ENCODE data around the gene DCUN1D2. TPM values are rescaled to one million over a fixed set of nuclear protein-coding genes. Genes with fewer than 3 reads are reported as not detected.

DCUN1D2 gene
- total and polyA plus RNA-seq, 5 donors = 91.6 to 160 (median 136) TPM

- Histone ChIP-seq H3K4me1 (ENCODE audit: control insufficient read depth, insufficient read depth, low read length) (no peaks in the 10 kb centered on the region), H3K27me3 (ENCODE audit: control insufficient read depth, insufficient read depth) (no peaks in the 10 kb centered on the region), H3K4me3 (ENCODE audit: low read length) (no peak overlapping the region), H3K9me3 (ENCODE audit: control insufficient read depth, low read length) (no peaks in the 10 kb centered on the region), H3K27ac (ENCODE audit: low read length) (no peak overlapping the region)
- WGBS = 80% methylated on average over 23 of the region's 23 CpGs
- DNase-seq (peak in 1 of 3 donors; percentile 42), ATAC-seq (peak; percentile 54 to 65)
- intact Hi-C loops (cut with DNase I) = no loop called here
These were observed 60.0 kb downstream of the DCUN1D2 start for GRCh38 chr13:113430378-113431110.

GRCh38 chr13:113429608-113429985, 60.9 kb downstream of the DCUN1D2 start:
- H3K4me3 ChIP-seq (ENCODE audit: low read length) = no peak overlapping the region
- no peaks in the 10 kb centered on the region for H3K4me1 ChIP-seq (ENCODE audit: control insufficient read depth, insufficient read depth, low read length)
- intact Hi-C loops (cut with DNase I) = no loop called here
- DNase-seq (peak in 1 of 3 donors; percentile 41), ATAC-seq (no peak)
- H3K9me3 ChIP-seq (ENCODE audit: control insufficient read depth, low read length) = no peaks in the 10 kb centered on the region
- H3K27me3 ChIP-seq (ENCODE audit: control insufficient read depth, insufficient read depth) = no peaks in the 10 kb centered on the region
- no peak overlapping the region for H3K27ac ChIP-seq (ENCODE audit: low read length)
- WGBS = 72% methylated on average over 16 of the region's 16 CpGs

GRCh38 chr13:113428871-113429607, 61.5 kb downstream of the DCUN1D2 start:
- no peaks in the 10 kb centered on the region for H3K27me3 ChIP-seq (ENCODE audit: control insufficient read depth, insufficient read depth)
- H3K4me3 ChIP-seq (ENCODE audit: low read length) = no peak overlapping the region
- WGBS = 92% methylated on average over 45 of the region's 45 CpGs
- H3K27ac ChIP-seq (ENCODE audit: low read length) = no peak overlapping the region
- ATAC-seq (no peak), DNase-seq (peak in 1 of 3 donors; percentile 21)
- no peaks in the 10 kb centered on the region for H3K4me1 ChIP-seq (ENCODE audit: control insufficient read depth, insufficient read depth, low read length)
- intact Hi-C loops (cut with DNase I) = no loop called here
- no peaks in the 10 kb centered on the region for H3K9me3 ChIP-seq (ENCODE audit: control insufficient read depth, low read length)

GRCh38 chr13:113428469-113428865, 62.0 kb downstream of the DCUN1D2 start:
- DNase-seq (peak in 1 of 3 donors; percentile 18), ATAC-seq (no peak)
- Histone ChIP-seq H3K9me3 (ENCODE audit: control insufficient read depth, low read length) (no peaks in the 10 kb centered on the region), H3K4me3 (ENCODE audit: low read length) (no peak overlapping the region), H3K27ac (ENCODE audit: low read length) (no peak overlapping the region), H3K4me1 (ENCODE audit: control insufficient read depth, insufficient read depth, low read length) (no peaks in the 10 kb centered on the region), H3K27me3 (ENCODE audit: control insufficient read depth, insufficient read depth) (no peaks in the 10 kb centered on the region)
- 85% methylated on average over 17 of the region's 17 CpGs for WGBS
- intact Hi-C loops (cut with DNase I) = no loop called here

GRCh38 chr13:113427562-113428468, 62.7 kb downstream of the DCUN1D2 start:
- Histone ChIP-seq H3K27ac (ENCODE audit: low read length) (no peak overlapping the region), H3K27me3 (ENCODE audit: control insufficient read depth, insufficient read depth) (no peaks in the 10 kb centered on the region), H3K4me1 (ENCODE audit: control insufficient read depth, insufficient read depth, low read length) (no peaks in the 10 kb centered on the region), H3K9me3 (ENCODE audit: control insufficient read depth, low read length) (no peaks in the 10 kb centered on the region), H3K4me3 (ENCODE audit: low read length) (no peak overlapping the region)
- ATAC-seq (no peak), DNase-seq (peak in 1 of 3 donors; percentile 18)
- 83% methylated on average over 31 of the region's 31 CpGs for WGBS
- intact Hi-C loops (cut with DNase I) = no loop called here

DNA sequence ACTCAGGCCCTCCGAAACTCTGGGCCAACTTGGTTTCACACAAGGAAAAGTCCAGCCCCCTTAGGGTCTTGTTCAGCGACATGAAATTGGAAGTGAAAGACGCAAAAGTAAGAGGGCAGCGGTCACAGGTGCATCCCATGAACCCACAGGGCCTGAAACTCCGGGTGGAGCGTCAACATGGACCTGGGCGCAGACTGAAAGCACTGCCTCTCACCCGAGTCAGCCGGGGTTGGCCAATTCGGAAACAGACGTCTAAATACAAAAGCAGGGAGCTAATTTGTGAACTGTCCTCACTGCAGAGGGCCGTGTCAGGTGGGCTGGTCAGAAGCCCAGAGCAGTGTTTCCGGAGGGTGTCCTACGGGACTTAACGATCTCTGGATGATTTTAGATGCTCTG, 63.9 kb downstream of the DCUN1D2 start:
- peak in 1 of 3 donors; percentile 21 for DNase-seq
- Histone ChIP-seq H3K4me3 (ENCODE audit: low read length) (no peak overlapping the region), H3K27me3 (ENCODE audit: control insufficient read depth, insufficient read depth) (no peaks in the 10 kb centered on the region), H3K4me1 (ENCODE audit: control insufficient read depth, insufficient read depth, low read length) (no peaks in the 10 kb centered on the region), H3K27ac (ENCODE audit: low read length) (no peak overlapping the region), H3K9me3 (ENCODE audit: control insufficient read depth, low read length) (no peaks in the 10 kb centered on the region)
- intact Hi-C loops (cut with DNase I) = no loop called here
- ATAC-seq = no peak
- WGBS = 89% methylated on average over 15 of the region's 15 CpGs

GRCh38 chr13:113425941-113426590, 64.4 kb downstream of the DCUN1D2 start:
- H3K9me3 ChIP-seq (ENCODE audit: control insufficient read depth, low read length) = no peaks in the 10 kb centered on the region

GRCh38 chr13:113423520-113424163, 66.9 kb downstream of the DCUN1D2 start:
- ATAC-seq = no peak
- intact Hi-C loops (cut with DNase I) = no loop called here
- Histone ChIP-seq H3K9me3 (ENCODE audit: control insufficient read depth, low read length) (no peaks in the 10 kb centered on the region), H3K27ac (ENCODE audit: low read length) (no peak overlapping the region), H3K4me1 (ENCODE audit: control insufficient read depth, insufficient read depth, low read length) (no peaks in the 10 kb centered on the region), H3K27me3 (ENCODE audit: control insufficient read depth, insufficient read depth) (no peaks in the 10 kb centered on the region), H3K4me3 (ENCODE audit: low read length) (no peak overlapping the region)
- DNase-seq = peak in 1 of 3 donors; percentile 38
- WGBS = 86% methylated on average over 11 of the region's 11 CpGs

More at GRCh38 chr13:113425941-113426590, 64.4 kb downstream of the DCUN1D2 start:
- no peak for ATAC-seq
- WGBS = 89% methylated on average over 22 of the region's 22 CpGs
- no peak overlapping the region for H3K4me3 ChIP-seq (ENCODE audit: low read length)
- intact Hi-C loops (cut with DNase I) = no loop called here
- H3K4me1 ChIP-seq (ENCODE audit: control insufficient read depth, insufficient read depth, low read length) = no peaks in the 10 kb centered on the region
- no peak overlapping the region for H3K27ac ChIP-seq (ENCODE audit: low read length)
- peak in 1 of 3 donors; percentile 30 for DNase-seq
- H3K27me3 ChIP-seq (ENCODE audit: control insufficient read depth, insufficient read depth) = no peaks in the 10 kb centered on the region

DNA sequence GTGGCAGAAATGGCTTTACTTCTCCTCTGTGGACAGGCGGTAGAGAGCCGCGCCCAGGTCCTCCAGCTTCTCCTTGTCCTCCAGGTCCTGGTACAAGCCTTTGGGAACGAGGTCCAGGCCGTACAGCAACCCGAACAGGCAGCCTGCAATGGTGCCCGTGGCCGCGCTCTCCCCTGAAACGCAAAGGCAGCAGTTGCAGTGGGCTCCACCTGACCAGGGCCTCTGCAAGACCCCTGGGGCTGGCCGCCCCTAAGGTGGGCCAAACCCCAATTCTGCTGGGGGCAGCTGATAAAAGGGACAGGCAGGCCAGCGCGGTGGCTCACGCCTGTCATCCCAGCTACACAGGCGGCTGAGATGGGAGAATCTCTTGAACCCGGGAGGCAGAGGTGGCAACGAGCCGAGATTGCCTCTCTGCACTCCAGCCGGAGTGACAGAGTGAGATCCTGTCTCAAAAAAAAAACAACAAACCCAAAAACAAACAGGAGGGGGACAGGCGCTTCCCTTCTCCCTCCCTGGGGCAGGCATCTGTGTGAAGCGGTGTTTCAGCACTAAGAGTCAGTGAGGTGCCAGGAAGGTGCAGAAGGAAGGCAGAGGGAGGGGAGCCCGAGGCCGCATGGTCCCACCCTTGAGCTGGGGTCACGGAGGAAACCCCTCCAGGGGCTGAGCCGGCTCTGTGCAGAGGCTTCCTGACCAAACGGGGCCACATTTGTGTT, 67.5 kb downstream of the DCUN1D2 start:
- intact Hi-C loops (cut with DNase I) = no loop called here
- no peaks in the 10 kb centered on the region for H3K4me1 ChIP-seq (ENCODE audit: control insufficient read depth, insufficient read depth, low read length)
- H3K9me3 ChIP-seq (ENCODE audit: control insufficient read depth, low read length) = no peaks in the 10 kb centered on the region
- DNase-seq (peak in 1 of 3 donors; percentile 56), ATAC-seq (no peak)
- H3K27ac ChIP-seq (ENCODE audit: low read length) = no peak overlapping the region
- no peak overlapping the region for H3K4me3 ChIP-seq (ENCODE audit: low read length)
- no peaks in the 10 kb centered on the region for H3K27me3 ChIP-seq (ENCODE audit: control insufficient read depth, insufficient read depth)
- WGBS = 78% methylated on average over 26 of the region's 26 CpGs
